CD4-positive, alpha-beta memory T cell (primary cell): ENCODE measurements around the gene VAX1. TPM values are rescaled to one million over a fixed set of nuclear protein-coding genes. Genes with fewer than 3 reads are reported as not detected.

Experiments
- CTCF ChIA-PET: fragments of 350-600 bp; sonication (Branson Sonifier 250); formaldehyde crosslinking; loops from one replicate; lab custom pipeline; 2021; ENCODE audit warnings: inconsistent platforms; ENCODE audit not compliant: partially characterized antibody; lab: Charles Lee
- POLR2A ChIA-PET: fragments of 350-600 bp; sonication (Branson Sonifier 250); formaldehyde crosslinking; loops from one replicate; lab custom pipeline; 2021; ENCODE audit not compliant: partially characterized antibody; lab: Charles Lee
- DNase-seq, 5 donors: peaks; one replicate each; pipeline versions ENCODE4 v3.0.0 to v3.0.0-alpha.2; 2020 to 2022; ENCODE audit warnings: mixed read lengths in 1 of 5
- H3K27ac ChIP-seq: one replicate; pipeline ENCODE4 v1.7.0; 2013; ENCODE audit warnings: low read depth, low read length
- H3K27me3 ChIP-seq: 2 replicates; pipeline ENCODE4 v1.7.0; 2013; ENCODE audit warnings: mild to moderate bottlenecking, low read length, moderate library complexity; ENCODE audit not compliant: insufficient read depth
- H3K36me3 ChIP-seq: 2 replicates; pipeline ENCODE4 v1.7.0; 2013; ENCODE audit warnings: mild to moderate bottlenecking, low read length, moderate library complexity; ENCODE audit not compliant: insufficient read depth
- H3K4me1 ChIP-seq: 2 replicates; pipeline ENCODE4 v1.7.0; 2013; ENCODE audit warnings: mild to moderate bottlenecking, low read length, moderate library complexity; ENCODE audit not compliant: insufficient read depth
- H3K4me3 ChIP-seq, 2 donors: one replicate each; pipeline ENCODE4 v1.7.0; 2013; ENCODE audit warnings: low read length in 2 of 2, mild to moderate bottlenecking in 1 of 2
- H3K9me3 ChIP-seq, 2 donors: one replicate each; pipeline ENCODE4 v1.7.0; 2013; ENCODE audit warnings: low read length in 2 of 2, control low read depth in 1 of 2; ENCODE audit not compliant: control insufficient read depth in 1 of 2
- H3K27ac Mint-ChIP-seq, 7 donors: one replicate each; pipeline ENCODE4 v1.8.0; 2020 to 2021; ENCODE audit warnings: mixed read lengths in 7 of 7, mild to moderate bottlenecking in 6 of 7, inconsistent platforms in 3 of 7, moderate library complexity in 3 of 7
- H3K27me3 Mint-ChIP-seq, 2 donors: one replicate each; pipeline ENCODE4 v1.8.0; 2020 to 2021; ENCODE audit warnings: mixed read lengths in 2 of 2
- H3K36me3 Mint-ChIP-seq, 2 donors: one replicate each; pipeline ENCODE4 v1.8.0; 2020 to 2021; ENCODE audit warnings: mixed read lengths in 2 of 2, inconsistent platforms in 1 of 2, mild to moderate bottlenecking in 1 of 2
- H3K4me1 Mint-ChIP-seq, 4 donors: one replicate each; pipeline ENCODE4 v1.8.0; 2020 to 2021; ENCODE audit warnings: mixed read lengths in 4 of 4, mild to moderate bottlenecking in 1 of 4
- H3K4me3 Mint-ChIP-seq, 8 donors: one replicate each; pipeline ENCODE4 v1.8.0; 2020 to 2021; ENCODE audit warnings: mixed read lengths in 8 of 8, mild to moderate bottlenecking in 7 of 8, moderate library complexity in 6 of 8, inconsistent platforms in 3 of 8
- H3K9me3 Mint-ChIP-seq, 8 donors: one replicate each; pipeline ENCODE4 v1.8.0; 2020 to 2021; ENCODE audit warnings: mixed read lengths in 8 of 8, mild to moderate bottlenecking in 5 of 8, inconsistent platforms in 3 of 8, moderate library complexity in 1 of 8
- intact Hi-C: fragments of 100-400 bp; cut with micrococcal nuclease; formaldehyde crosslinking; loops from one replicate; pipeline ENCODE4 v1.15.1; 2023
- polyA plus RNA-seq, 2 donors: library from polyadenylated mRNA; unstranded; fragments of 300-500 nt; fragmentation: Illumina TruSeq; gene quantifications; one replicate each; pipeline ENCODE4 v1.2.3, GENCODE V29; 2021
- total RNA-seq, 2 experiments: library from RNA; stranded (reverse); gene quantifications; one replicate each; pipeline ENCODE4 v1.2.3, GENCODE V29; 2021

VAX1 gene
- total and polyA plus RNA-seq, 4 experiments from 2014 or later, result not detected

DNA sequence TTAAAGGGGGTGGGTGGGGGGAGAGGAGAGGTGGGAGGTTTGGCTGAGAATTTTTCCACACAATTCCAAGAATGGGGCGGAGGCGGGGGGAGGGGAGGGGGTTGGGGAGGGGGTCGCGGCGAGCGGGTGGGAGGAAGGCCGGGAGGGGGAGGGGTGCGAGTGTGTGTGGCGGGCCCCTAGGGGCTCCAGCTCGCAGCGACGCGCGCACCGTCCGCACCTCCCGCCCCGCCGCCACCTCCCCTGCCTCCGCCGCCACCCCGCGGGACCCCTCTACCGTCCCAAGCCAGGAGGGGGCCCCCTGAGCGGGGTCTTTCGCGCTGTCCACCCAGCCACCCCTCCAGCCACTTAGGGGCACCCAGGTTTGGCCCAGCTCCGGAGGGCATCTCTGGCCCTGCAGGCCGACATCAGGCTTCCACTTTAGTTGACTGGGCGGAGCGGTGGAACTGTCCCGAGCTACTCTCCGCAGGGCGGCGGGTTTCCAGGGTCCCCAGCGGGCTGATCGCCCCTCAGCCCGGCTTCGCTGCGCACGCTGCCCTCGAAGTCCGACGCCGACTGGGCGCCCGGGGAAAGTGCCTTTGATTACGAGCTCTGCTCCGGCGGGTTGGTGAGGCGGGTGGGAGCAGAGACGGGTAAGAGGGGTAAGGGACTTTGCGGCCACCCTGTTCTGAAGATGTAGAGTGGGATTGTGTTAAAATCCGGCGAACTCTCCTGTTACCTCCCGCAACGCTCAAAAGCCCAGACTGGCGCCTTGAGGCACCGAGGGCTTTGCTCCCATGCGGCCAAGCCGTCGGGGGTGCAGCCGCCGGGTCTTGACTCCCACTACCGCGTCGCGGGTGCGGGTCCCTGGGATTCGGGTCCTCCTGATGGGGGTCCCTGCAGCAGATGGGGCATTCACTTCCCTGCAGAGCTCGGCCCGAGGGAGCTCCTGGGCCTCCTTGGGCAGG, 1.8 kb upstream of the VAX1 start:
- H3K27me3 ChIP-seq, result peaks cover 29% of the 10 kb centered on the region
- ChIA-PET POLR2A (no interaction called here), CTCF (interaction anchor here (1.1 to 2.3 kb wide), 2 partner anchors 12 to 35 kb away, joined by 3 to 7 read pairs; no protein-coding TSS in a partner anchor)
- H3K4me1 ChIP-seq, result no peaks in the 10 kb centered on the region
- DNase-seq, result no peak
- Mint-ChIP-seq H3K4me1 (peaks cover 3 to 26% (median 12%) of the 10 kb centered on the region in 4 donors), H3K27me3 (peaks cover 51 to 55% of the 10 kb centered on the region in 2 donors), H3K4me3 (no peak overlapping the region), H3K36me3 (no peaks in the 10 kb centered on the region), H3K9me3 (peaks cover 0 to 13% (median 3%) of the 10 kb centered on the region in 8 donors), H3K27ac (no peak overlapping the region)
- H3K9me3 ChIP-seq, result no peaks in the 10 kb centered on the region
- H3K4me3 ChIP-seq, result no peak overlapping the region
- H3K27ac ChIP-seq, result no peak overlapping the region
- intact Hi-C loops, result no loop called here
- H3K36me3 ChIP-seq, result no peaks in the 10 kb centered on the region

DNA sequence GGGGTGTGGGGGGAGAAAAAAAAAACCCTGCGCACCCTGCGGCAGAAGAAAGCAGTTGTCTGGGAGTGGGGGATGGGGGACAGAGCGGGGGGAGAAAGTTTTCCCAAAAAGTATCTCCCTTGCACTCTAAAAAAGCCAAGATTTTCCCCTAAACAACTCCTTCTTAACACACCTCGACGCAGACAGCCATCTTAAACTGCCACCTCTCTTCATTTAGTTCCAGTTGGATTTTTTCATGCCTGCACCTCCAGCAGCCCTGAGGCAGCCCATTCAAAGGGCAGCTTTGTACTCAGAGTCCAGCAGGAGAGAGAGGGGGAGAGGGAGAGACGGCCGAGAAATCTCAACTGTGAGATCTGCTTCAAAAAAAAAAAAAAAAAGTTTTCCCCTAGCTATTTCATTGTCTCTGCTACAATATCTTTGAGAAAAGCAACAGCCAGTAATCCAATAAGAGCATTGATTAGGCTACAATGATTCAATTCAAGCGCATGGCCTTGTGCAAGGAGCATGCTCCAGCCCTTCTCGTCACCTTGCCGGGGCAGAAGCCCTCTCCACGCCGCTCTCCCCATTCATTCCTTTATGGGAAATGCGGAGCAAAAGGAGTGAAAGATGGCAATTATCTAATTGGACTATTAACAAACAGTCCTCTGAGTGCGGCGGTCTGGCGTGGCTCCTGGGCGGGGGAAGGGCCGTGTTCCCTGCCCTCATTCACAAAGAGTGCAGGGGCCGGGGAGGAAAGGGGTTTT, 939 bp upstream of the VAX1 start:
- CTCF ChIA-PET, result interaction anchor here (1.1 kb wide), 1 partner anchor 12 kb away, joined by 3 read pairs; no protein-coding TSS in a partner anchor
- Mint-ChIP-seq H3K4me1 (peaks cover 3 to 28% (median 12%) of the 10 kb centered on the region in 4 donors), H3K27ac (no peak overlapping the region), H3K27me3 (peaks cover 50 to 57% of the 10 kb centered on the region in 2 donors), H3K9me3 (peaks cover 0 to 13% (median under 1%) of the 10 kb centered on the region in 8 donors), H3K4me3 (peak overlapping the region in 1 of 8 donors; percentile 34), H3K36me3 (no peaks in the 10 kb centered on the region)
- POLR2A ChIA-PET, result no interaction called here
- no peak for DNase-seq
- Histone ChIP-seq H3K27ac (no peak overlapping the region), H3K4me1 (no peaks in the 10 kb centered on the region), H3K4me3 (no peak overlapping the region), H3K9me3 (no peaks in the 10 kb centered on the region), H3K36me3 (no peaks in the 10 kb centered on the region), H3K27me3 (peaks cover 25% of the 10 kb centered on the region)
- intact Hi-C loops, result no loop called here

DNA sequence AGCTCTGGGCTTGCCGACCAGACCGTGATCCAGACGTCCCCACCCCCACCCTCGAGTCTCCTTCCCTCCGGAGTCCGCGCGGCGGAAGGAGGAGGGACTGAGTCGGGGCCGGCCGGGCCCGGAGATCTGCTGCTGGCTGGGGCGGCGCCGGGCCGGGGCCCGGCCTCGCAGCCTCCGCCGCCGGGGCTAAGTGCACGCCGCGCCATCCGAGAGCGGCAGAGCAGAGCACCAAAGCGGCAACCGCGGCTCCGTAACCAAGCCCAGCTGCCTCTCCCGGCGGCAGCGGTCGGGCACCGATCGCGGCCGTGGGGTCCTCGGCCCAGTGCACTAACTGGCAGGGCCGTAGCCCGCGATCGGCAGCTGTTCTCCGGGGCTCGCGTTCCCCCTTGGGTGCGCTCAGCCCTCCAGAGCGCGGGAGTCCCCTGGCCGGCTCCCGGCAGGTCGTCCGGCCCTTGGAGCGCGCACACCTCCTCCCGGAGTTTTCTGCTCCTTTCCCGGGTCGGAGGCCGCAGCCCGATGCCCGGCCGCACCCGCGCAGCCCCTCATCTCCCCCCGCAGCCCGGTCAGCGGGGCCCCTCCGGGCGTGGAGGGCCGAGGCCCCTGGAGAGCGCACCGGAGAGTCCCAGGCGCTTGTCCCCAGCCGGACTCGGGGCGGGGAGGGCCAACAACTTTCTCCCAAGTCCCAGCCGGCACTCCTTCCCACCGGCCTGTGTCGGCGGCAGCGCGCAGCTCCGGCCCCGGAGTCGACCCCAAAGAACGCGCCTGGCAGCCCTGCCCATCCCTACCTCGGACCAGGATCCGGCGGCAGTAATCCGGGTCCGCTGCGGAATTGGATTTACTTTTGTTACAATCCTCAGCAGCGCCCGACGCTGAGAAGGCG, 799 bp downstream of the VAX1 start:
- POLR2A ChIA-PET, result no interaction called here
- CTCF ChIA-PET, result no interaction called here
- Mint-ChIP-seq H3K4me1 (peaks cover 10 to 44% (median 25%) of the 10 kb centered on the region in 4 donors), H3K36me3 (no peaks in the 10 kb centered on the region), H3K4me3 (no peak overlapping the region), H3K27me3 (peaks cover 54 to 62% of the 10 kb centered on the region in 2 donors), H3K9me3 (peaks cover 0 to 7% (median under 1%) of the 10 kb centered on the region in 8 donors), H3K27ac (no peak overlapping the region)
- H3K36me3 ChIP-seq, result no peaks in the 10 kb centered on the region
- H3K9me3 ChIP-seq, result no peaks in the 10 kb centered on the region
- peaks cover 5% of the 10 kb centered on the region for H3K4me1 ChIP-seq
- no peak overlapping the region for H3K27ac ChIP-seq
- DNase-seq, result no peak
- H3K27me3 ChIP-seq, result peaks cover 40% of the 10 kb centered on the region
- no peak overlapping the region for H3K4me3 ChIP-seq
- intact Hi-C loops, result no loop called here

DNA sequence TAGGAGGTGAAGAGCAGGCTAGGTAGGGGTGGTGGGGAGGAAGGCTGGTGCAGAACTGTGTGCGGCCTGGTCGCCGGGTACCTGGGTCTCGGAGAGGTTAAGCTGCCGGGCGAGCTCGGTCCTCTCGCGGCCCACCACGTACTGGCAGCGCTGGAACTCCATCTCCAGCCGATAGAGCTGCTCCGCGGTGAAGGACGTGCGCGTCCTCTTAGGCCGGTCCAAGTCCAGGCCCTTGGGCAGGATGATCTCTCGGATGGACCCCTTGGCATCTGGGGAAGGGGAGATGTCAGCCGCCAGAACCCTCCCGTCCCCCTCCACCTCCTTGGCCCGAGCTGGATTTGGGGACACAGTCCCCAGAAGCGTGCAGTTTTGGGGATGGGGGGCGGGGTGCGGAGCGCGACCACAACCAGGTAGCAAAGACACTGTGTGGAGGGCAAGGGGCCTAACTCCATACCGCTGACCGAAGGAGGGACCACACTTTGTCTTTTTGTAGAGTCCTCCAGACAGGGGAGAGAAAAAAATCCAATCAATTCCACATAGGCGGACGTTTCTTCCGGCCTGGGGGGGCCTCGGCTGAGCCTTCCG, 1.6 kb downstream of the VAX1 start:
- Mint-ChIP-seq H3K36me3 (no peaks in the 10 kb centered on the region), H3K9me3 (peaks cover 0 to 8% (median 2%) of the 10 kb centered on the region in 8 donors), H3K27ac (no peak overlapping the region), H3K4me3 (peak overlapping the region in 1 of 8 donors; percentile 58), H3K27me3 (peaks cover 54 to 62% of the 10 kb centered on the region in 2 donors), H3K4me1 (peaks cover 17 to 52% (median 33%) of the 10 kb centered on the region in 4 donors)
- ChIA-PET CTCF (interaction anchor here (1.1 to 1.4 kb wide), 2 partner anchors 39 to 84 kb away, joined by 3 to 5 read pairs; no protein-coding TSS in a partner anchor), POLR2A (no interaction called here)
- DNase-seq, result no peak
- Histone ChIP-seq H3K9me3 (no peaks in the 10 kb centered on the region), H3K4me3 (no peak overlapping the region), H3K27ac (no peak overlapping the region), H3K4me1 (peaks cover 13% of the 10 kb centered on the region), H3K36me3 (no peaks in the 10 kb centered on the region), H3K27me3 (peaks cover 40% of the 10 kb centered on the region)
- intact Hi-C loops, result no loop called here

DNA sequence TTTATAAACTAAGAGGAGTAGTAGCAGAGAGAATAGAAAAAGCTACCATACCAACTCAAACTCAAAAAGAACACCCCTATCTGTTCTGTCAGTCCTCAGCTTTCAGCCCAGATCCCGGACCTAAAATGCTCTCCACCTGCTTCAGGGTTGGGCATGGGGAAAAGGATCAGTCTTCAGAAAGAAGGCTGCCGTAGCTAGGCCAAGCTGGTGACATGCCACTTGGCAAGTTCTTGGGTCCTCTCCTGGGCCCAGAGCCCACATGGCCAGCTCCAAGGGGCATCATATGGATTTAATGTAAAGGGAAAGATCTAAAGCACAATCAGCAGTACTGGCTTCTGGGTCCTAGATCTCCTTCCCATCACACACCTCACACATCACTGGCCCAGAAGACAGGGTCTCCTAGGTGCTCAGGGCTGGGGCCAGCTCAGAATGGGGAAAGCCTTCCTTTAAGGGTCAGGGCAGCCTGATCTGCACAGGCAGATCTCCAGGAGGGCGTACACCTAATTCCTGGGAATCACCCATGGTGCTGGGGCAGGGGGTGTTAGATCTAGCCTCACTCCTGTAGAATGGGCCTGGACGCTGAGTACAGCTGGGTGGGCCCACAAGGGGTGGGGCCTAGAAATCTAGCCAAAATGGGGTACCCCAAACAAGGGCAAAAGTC, 2.5 kb downstream of the VAX1 start:
- no peaks in the 10 kb centered on the region for H3K36me3 ChIP-seq
- POLR2A ChIA-PET, result no interaction called here
- peaks cover 0 to 7% (median 2%) of the 10 kb centered on the region in 8 donors for H3K9me3 Mint-ChIP-seq
- H3K9me3 ChIP-seq, result no peaks in the 10 kb centered on the region
- H3K27ac Mint-ChIP-seq, result no peak overlapping the region
- H3K4me1 Mint-ChIP-seq, result peaks cover 20 to 61% (median 39%) of the 10 kb centered on the region in 4 donors
- peaks cover 40% of the 10 kb centered on the region for H3K27me3 ChIP-seq
- peaks cover 56 to 61% of the 10 kb centered on the region in 2 donors for H3K27me3 Mint-ChIP-seq
- peaks cover 19% of the 10 kb centered on the region for H3K4me1 ChIP-seq
- no peaks in the 10 kb centered on the region for H3K36me3 Mint-ChIP-seq
- CTCF ChIA-PET, result interaction anchor here (1.1 to 1.4 kb wide), 2 partner anchors 39 to 85 kb away, joined by 3 to 5 read pairs; no protein-coding TSS in a partner anchor
- no peak overlapping the region for H3K4me3 ChIP-seq
- intact Hi-C loops, result no loop called here
- no peak for DNase-seq
- H3K27ac ChIP-seq, result no peak overlapping the region
- peak overlapping the region in 4 of 8 donors; percentile 7 to 51 (median 25) for H3K4me3 Mint-ChIP-seq

DNA sequence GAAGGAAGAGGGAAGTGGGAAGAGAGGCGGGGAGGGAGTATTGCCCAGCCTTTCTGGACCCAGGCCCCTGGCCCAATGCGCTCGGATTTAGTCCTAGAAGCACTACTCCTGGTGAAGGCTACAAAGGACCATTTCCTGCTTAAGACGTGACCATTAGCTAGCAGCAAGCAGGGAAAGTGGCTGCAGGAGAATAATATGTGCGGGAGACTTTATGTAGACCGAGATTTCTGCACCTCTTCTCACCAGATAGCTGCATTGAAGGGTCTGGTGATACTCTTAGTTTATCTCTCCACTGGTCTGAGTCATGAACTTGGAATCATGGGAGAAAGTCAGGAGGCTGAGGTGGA, 3.1 kb downstream of the VAX1 start:
- Mint-ChIP-seq H3K27ac (no peak overlapping the region), H3K4me3 (peak overlapping the region in 2 of 8 donors; percentile 9 to 10), H3K27me3 (peaks cover 59 to 62% of the 10 kb centered on the region in 2 donors), H3K36me3 (no peaks in the 10 kb centered on the region), H3K9me3 (peaks cover 0 to 7% (median 2%) of the 10 kb centered on the region in 8 donors), H3K4me1 (peaks cover 20 to 62% (median 39%) of the 10 kb centered on the region in 4 donors)
- H3K27ac ChIP-seq, result no peak overlapping the region
- H3K27me3 ChIP-seq, result peaks cover 46% of the 10 kb centered on the region
- H3K9me3 ChIP-seq, result no peaks in the 10 kb centered on the region
- ChIA-PET CTCF (interaction anchor here (1.4 kb wide), 1 partner anchor 40 kb away, joined by 5 read pairs; no protein-coding TSS in a partner anchor), POLR2A (no interaction called here)
- H3K4me1 ChIP-seq, result peaks cover 19% of the 10 kb centered on the region
- no peaks in the 10 kb centered on the region for H3K36me3 ChIP-seq
- no peak for DNase-seq
- intact Hi-C loops, result no loop called here
- no peak overlapping the region for H3K4me3 ChIP-seq
